CD4-positive, alpha-beta T cell treated with Interleukin-15 for 1 hour (primary cell): ENCODE measurements around the gene JAK3.
A peak's percentile ranks its signal among the peaks of the same experiment; 100 is the strongest.

Source experiments
- DNase-seq: peaks from one replicate; pipeline ENCODE4 v3.0.0-alpha.2; 2020

The JAK3 gene

DNA sequence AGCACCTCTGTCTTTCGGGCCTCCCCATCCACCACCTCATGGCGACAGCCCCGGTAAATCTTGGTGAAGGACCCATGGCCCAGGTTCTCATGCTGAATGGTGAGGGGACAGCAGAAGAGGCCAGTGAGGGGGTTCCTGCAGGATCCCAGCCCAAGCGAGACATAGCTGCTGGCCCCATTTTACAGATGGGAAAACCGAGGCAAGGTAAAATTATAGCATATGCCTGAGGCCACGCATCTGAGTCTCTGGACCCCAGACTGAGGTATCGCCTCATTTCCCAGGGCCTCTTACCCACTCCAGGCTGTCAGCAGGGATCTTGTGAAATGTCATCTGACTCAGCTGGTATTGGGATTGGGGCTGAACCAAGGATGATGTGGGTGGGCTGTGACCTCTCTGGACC lies 9.8 kb downstream of the JAK3 start:
- no peak for DNase-seq

DNA sequence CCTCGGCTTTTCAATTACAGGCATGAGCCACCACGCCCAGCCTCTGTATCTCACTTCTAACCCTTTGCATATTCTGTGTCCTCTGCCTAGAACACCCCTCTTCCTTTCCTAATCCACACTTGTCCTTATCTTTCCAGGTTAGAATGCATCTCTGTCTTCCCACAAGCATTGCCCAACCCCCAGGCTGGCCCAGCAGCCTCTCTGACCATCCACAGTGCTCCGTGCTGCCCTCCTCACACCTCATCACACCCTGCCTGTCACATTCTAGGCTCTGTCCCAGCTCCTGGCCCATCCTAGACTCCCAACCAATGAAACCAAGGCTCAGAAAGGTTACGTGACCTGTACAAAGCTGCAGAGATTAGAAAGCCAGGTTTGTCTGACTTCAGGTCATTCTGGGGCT lies 11.3 kb downstream of the JAK3 start:
- DNase-seq, result no peak

DNA sequence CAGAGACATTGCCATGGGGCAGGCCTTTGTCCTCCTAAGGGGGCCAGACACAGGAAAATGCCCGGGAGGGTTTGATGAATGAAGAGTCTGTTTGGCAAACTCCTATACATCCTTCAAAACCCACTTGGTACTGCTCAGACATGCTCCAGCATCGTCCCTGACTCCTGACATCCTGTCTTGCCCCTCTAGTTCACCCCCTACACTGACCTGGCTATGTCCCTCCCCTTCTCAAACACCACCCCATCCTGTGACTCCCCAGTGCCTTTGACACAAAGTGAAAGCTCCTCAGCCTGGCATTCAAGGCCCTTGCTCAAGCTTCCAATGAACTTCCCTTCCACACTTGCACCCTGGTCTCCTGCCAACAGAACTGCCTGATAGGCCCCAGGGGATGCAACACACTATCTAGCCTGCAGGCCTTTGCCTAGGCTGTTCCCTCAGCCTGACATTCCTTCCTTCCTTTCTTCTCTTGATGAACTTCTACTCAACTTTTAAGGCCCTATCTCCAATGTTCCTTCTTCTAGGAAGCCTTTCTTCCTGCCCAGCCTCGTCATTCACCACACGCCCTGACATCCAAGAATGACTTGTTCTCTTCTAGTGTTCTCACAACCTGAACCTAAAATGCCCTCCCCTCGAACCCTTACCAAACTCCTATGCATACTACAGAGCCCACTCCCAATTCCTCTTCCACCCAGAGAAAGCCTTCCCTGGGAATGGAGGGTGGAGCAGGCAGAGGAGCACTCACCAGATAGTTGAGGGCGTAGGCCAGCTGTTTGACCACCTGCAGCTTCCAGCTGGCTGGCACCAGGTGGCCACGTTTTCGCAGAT lies 12.4 kb downstream of the JAK3 start:
- no peak for DNase-seq

DNA sequence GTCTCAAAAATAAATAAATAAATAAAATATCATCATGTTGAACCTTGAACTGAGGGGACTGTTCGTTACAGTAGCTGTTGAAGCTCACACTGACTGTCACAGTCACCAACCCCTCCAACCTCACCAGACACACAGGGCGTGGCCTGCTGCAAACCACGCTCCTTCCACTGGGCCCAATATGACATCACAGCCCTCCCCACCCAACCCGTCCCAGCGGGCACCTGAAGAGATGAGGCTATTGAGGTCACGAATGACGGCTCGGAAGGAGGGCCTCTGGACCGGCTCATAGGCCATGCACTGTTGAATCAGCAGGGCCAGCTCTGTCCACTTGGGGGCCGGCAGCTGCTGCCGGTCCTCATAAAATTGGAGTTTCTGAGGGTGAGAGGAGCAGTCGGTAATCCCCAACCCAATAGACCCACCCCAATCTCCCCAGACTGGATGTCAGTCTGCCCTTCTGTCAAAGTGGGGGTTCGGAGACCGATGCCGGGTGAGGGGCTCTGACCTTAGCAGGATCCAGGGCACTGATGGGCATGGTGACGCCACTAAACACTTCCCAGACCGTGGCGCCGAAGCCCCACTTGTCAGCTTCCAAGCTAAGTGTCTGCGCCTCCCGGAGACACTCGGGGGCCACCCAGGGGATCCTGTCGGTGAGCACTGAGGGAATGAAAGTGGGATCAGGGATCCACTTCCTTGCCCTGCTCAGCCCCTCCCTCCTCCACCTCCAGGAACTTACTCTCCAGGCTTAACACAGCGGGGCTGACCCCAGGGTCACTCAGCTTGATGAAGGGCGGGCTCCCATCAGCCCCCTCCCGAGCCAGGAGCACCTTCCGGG lies 13.2 kb downstream of the JAK3 start:
- DNase-seq, result no peak

DNA sequence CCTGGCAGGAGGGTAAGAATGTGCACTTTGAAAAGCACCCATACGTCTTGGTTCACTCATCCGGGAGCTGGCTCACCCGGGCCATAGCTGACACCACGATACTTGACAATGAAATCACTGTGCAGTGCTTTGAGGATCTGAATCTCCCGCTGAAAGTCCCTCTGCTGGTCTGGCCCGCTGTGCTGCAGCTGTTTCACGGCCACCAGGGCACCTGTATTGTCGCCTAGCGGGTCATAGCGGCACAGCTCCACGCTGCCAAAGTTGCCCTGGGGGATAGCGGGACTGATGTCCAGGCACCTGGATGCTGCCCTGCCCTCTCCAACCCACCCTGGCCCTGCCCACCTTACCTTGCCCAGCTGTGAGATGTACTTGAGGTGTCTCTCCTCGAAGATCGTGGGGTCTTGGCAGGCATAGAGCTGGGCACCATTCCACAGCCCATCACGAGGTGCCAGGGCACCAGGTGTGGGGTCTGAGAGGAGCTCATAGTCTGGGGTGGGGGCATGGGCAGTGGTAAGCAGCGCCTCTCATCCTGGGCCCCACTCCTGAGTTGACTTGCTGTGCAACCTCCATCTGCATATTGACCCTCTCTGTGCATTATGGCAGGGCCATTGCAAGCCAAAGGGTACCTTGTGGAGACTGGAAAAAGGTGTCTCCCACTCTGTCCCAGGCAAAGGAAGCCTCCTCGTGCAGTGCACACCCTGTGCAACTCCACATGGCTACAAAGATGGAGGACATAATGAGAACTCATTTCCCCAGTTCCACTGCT lies 15.2 kb downstream of the JAK3 start:
- DNase-seq, result no peak

DNA sequence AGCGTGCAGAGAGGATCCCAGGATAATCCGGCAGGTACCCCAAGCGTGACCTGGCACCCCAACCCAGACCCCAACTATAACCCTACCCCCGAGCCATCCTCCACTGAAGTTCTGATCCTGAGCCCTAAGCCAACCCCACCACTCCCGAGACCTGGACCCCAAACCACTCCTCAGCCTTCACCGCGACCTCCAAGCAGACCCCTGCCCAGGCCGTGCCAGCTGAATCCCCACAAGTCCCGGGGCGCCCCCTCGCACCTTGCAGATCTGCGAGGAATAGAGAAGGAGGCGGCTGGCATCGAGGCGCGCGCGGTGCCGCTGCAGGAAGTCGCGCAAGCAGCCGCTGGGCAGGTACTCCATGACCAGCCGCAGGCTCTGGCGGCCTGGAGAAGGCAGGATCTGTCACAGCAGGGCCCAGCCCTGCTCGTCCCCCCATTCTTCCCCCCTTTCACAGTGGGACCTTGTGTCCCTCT lies 16.3 kb downstream of the JAK3 start:
- no peak for DNase-seq

DNA sequence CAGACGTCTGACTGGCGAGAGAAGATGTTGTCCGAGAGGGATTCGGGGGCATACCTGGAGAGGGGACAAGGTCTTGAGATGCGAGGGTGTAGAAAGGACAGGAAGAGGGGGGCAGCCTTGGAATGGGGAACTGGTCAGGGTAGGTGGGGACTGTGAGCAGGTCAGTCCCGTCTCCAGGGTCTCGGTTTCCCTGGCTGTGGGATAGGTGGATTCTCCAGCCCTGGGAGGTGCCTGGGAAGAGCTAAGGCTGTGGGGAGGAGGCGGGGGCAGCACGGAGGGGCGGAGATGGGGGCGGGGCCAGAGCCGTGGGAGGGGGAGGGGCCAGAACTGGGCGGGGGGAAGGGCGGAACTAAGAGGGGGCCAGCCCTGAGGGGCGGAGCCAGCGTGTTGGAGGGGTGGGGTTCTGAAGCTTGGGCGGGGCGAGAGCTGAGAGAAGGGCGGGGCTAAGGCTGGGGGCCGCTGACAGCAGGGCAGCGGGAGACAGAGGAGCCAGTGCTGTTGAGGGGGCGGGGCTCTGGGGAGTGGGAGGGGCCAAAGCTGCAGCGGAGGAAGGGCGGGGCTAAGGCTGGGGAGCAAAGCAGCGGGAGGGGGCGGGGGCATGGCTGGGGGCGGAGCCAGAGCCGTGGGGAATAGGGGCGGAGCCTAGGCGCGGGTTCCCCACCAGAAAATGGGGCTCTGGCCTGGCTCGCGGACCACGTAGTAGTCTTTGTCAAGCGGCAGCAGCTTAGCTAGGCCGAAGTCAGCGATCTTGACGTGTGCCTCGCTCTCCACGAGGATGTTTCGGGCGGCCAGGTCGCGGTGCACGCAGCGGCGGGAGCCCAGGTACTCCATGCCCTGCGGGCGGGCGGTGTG lies 17.0 kb downstream of the JAK3 start:
- DNase-seq, result peak; percentile 38

DNA sequence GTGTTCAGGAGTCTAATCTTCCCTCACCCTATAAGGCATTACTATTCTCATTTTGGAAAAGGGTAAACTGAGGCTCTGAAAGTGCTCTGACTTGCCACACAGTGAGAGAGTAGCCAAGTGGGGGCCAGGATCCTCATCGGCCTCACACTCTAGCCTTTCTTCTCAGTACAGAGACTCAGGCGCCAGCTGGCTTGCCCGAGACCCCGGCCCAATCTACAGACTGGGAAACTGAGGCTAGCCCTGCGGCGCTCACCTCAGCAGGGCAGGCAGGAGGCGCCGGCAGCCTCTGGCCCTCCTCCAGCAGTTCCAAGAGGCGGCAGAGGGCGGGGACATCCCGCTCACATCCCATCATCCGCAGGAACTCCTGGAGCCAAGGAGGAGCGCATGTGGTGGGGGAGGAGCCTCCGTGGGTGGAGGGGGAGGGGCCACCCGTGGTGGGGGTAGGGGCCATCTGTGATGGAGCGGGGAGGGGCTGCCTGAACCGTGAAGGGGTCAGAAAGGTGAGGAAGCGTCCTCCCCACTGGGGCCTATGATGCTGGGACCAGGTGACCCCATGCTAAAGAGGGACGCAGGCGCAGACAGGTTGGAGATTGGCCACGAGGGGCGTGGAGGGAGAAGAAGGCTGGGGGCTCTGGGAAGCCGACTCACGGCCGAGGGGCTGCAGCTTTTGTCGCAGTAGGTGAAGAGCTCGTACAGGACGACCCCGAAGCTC lies 17.8 kb downstream of the JAK3 start:
- no peak for DNase-seq

DNA sequence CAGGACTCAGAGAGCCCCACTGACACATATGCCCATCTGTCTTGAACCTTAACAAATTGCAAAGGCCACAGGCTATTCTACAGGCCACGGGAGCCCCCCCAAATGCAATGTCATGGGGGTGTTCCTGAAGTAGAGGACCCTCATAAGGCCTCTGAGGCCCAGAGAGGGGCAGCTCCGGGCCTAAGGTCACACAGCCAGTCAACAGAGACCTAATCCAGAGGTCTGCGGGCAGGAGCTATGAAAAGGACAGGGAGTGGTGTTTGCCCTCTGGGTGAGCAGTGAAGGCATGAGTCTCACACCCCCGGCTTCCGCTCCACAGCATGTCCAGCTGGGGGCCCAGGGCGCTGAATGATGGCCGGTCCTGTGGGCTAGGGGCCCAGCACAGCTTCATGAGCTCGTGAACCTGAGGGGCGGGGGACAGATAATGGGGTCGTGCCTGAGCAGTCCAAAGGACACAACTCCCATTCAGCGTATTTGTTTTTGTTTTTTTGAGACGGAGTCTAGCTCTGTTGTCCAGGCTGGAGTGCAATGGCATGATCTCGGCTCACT lies 21.2 kb downstream of the JAK3 start:
- DNase-seq, result no peak

DNA sequence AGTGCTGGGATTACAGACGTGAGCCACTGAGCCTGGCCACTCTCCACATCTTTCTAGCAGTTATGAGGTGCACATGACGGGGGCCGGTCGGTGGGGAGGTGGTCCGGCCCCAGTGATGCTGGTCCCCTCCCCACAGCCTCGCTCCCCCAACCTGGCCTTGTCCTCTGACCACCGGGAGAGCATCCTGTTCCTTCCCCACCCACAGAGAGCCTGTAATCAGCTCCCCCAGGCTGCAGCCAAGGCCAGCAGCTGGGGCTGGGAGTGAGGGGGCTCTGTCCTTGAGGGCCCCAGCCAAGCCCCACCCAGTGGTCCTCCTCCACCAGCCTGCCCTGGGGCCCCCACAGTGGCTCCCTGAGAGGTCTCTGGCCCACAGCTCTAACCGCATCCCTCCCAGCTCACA lies 23.4 kb downstream of the JAK3 start:
- no peak for DNase-seq

DNA sequence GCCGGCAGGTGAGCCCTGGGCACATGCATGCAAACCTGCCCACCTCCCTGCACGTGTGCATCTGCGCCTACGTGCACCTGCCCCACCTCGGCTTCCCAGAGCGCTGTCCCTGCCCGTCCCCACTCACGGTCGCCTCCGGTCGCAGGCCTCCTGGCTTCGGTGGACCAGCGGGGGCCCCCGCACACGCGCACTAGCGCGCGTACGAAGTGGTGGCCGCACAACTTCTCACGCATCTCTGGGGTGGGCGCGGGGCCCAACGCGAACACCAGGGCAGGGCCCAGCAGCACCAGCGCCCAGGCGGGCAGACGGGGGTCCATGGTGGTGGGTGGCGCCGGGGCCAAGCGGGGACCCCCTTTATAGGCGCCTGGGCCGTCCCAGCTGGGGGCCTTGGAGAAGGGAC lies 26.6 kb downstream of the JAK3 start, which contains the start of gene INSL3:
Gene INSL3 (minus strand): TSS at position 330 of the 400 bp plus-strand sequence. CDS start 13 bp downstream, at position 317.
- DNase-seq, result no peak

DNA sequence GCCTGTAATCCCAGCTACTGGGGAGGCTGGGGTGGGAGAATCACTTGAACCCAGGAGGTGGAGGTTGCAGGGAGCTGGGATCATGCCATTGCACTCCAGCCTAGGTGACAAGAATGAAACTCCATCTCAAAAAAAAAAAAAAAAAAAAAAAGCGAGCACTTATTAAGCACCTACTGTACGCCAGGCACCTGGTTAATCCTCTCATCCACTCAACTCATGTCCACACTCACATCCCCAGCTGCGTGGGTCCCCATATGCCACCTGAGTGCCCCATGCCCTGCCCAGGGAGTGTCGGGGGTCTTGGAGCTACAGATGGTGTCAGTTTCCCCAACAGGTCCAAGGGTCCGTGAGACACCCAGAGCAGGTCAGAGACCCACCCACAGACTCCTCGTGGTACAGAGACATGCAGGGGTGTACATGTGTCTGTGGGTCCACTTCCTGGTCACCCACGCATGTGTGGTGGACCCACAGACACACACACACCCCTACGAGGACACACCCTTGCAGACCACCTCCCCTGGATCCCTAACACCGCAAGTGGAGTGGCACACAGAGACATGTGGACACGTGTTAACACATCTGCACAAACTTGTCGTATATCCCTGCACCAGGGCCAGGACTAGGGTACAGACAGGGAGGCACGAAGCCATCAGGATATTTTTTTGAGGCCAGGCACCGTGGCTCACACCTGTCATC lies 30.0 kb downstream of the JAK3 start:
- DNase-seq, result no peak

DNA sequence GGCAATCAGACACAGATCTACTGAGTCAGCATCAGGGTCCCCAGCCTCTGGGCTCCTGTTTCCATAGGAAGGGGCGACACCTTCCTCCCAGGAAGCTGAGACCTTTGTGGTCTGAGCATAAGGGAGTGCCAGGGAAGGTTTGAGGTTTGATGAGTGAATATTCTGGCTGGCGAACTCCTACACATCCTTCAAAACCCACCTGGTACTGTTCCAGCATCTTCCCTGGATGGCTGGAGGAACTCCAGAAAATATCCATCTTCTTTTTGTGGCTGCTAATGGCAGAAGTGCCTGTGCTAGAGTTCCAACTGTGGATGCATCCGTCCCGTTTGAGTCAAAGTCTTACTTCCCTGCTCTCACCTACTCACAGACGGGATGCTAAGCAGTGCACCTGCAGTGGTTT lies 35.7 kb downstream of the JAK3 start:
- DNase-seq, result no peak

DNA sequence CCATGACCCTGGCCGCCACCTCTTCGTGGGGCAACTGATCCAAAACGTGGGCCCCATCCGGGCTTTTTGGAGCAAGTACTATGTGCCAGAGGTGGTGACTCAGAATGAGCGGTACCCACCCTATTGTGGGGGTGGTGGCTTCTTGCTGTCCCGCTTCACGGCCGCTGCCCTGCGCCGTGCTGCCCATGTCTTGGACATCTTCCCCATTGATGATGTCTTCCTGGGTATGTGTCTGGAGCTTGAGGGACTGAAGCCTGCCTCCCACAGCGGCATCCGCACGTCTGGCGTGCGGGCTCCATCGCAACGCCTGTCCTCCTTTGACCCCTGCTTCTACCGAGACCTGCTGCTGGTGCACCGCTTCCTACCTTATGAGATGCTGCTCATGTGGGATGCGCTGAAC lies 36.1 kb downstream of the JAK3 start:
- DNase-seq, result no peak

DNA sequence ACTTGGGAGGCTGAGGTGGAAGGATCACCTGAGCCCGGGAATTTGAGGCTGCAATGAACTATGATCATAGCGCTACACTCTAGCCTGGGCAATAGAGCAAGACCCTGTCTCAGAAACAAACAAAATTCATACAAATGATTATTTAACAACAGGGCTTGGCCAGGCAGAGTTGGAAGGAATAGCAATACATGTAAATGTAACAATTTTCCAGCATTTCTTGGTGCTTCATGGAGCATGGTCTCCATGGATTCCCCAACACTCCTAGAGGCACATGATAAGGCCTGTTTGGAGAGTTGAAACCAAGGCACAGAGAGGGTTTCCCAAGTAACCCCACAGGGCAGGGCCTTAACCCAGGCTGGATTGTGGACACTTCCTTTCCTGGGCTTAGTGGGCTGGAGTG lies 36.7 kb downstream of the JAK3 start:
- no peak for DNase-seq

DNA sequence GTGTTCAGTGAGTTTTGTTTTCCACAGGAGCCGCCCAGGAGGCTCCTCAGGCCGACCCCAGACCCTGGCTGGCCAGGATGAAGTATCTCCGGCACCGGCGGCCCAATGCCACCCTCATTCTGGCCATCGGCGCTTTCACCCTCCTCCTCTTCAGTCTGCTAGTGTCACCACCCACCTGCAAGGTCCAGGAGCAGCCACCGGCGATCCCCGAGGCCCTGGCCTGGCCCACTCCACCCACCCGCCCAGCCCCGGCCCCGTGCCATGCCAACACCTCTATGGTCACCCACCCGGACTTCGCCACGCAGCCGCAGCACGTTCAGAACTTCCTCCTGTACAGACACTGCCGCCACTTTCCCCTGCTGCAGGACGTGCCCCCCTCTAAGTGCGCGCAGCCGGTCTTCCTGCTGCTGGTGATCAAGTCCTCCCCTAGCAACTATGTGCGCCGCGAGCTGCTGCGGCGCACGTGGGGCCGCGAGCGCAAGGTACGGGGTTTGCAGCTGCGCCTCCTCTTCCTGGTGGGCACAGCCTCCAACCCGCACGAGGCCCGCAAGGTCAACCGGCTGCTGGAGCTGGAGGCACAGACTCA lies 40.0 kb downstream of the JAK3 start:
- no peak for DNase-seq

DNA sequence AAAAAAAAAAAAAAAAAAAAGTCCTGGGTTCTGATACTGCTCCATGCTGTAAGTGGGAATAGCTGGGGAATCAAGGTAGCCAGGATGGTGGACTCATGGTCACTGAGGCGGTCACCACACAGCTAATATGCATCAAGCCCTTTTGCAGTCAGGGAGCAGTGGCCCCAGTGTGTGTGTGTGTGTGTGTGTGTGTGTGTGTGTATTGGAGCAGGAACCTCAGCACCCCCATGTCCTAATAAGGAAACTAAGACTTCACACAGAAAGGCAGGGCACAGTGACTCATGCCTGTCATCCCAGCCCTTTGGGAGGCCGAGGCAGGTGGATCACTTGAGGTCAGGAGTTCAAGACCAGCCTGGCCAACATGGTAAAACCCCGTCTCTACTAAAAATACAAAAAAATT lies 40.8 kb downstream of the JAK3 start:
- peak; percentile 25 for DNase-seq

DNA sequence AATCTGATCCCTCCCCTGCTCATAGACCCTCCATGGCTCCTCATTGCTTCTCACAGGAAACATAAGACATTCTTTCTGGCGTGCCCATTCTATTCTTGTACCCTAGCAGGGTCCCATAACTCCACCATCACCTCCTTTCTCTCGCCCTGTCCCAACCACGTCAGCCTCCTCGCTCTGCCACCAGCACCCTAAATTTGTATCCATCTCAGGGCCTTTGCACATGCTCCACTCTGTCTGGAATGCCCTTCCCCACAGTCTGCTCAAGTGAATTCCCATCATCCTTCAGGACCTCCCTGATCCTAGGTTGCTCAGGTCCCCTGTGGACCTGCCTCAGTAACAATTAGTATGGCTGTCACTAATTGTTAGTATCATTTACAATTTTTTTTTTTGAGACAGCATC lies 42.4 kb downstream of the JAK3 start:
- no peak for DNase-seq

DNA sequence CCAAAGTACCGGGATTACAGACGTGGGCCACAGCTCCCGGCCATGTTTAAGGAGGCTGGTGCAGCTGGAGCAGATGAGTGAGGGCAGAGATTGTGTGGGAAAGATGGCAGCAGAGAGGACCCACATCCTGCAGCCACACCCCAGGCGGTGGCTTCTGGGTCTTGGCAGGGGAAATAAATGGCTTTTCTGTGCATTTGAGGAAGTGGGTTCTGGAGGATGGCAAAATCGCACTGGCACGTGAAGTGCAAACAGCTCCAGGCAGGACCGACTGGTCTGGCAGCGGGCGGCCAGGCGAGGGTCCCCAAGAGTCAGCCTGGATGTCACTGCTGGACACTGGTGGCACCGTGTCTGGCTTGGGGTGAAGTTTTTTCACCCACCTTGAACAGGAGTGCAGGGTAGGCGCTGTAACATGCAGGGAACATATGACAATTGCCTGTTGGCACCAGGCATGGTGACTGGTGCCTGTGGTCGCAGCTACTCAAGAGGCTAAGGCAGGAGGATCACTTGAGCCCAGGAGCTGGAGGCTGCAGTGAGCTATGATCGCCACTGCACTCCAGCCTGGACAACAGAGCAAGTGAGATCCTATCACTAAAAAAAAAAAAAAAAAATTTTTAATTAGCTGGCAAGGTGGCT lies 44.4 kb downstream of the JAK3 start:
- peak; percentile 49 for DNase-seq
